Measurements from ENCODE around the gene ATG101. TPM values are rescaled to one million over a fixed set of nuclear protein-coding genes. Genes with fewer than 3 reads are reported as not detected.

The ATG101 gene
- polyA plus RNA-seq, 1 donor (not counting 4 experiments of a cell fraction or from before 2014, with no cell fraction given) = 62.7 TPM

DNA sequence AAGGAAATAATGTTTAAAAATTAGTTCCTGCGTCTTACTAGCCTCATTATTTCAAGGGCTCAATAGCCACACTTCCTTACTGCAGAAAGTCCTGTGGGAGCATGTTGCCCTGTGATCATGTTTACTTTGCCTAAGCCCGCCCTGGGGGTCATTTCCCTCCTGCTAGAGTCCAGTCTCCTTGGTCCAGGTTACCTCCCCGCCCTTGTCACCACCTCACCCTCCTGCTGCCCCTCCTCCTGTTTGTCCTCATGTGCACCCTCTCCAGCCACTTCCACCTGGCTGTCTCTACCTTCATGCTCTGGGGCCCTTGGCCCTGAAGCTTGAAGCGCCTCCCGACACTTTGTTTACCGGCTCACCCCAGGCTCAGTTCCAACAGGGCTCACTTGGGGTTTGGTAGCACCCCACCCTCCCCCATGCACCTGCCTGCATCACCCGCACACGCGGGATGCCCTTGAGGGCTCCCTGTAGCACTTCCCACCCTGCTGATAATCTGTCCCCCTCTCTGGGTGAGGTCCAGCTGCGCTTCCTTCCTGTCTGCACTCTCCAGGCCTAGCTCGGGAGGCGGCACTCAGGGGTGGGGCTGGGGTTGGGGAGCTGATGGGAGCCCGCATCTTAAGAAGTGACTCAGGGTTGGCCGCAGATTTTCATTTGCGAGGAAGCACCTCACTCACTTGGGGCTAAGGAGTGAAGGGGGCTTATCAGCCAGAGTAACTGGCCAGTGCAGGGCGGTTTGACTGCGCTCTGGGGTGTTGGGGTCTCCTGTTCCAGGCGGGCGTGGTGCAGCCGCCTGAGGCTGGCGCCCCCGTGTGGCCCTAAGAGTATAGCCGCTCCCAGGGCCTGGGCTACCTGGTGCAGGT lies 49.8 kb downstream of the ATG101 start:
- DNase-seq (ENCODE audit: low read depth, low spot score) (no peak), FAIRE-seq (no peak)
- no peak overlapping the region for H3K9ac ChIP-seq (ENCODE audit: control insufficient read depth, extremely low read depth, insufficient read depth, low read length)
- no peak overlapping the region for H3K27ac ChIP-seq (ENCODE audit: control insufficient read depth, insufficient read depth, low read length)
- no peaks in the 10 kb centered on the region for H3K9me1 ChIP-seq (ENCODE audit: control insufficient read depth, extremely low read depth, insufficient read depth, low read length)
- peaks cover 44% of the 10 kb centered on the region for H3K4me1 ChIP-seq (ENCODE audit: control insufficient read depth, extremely low read depth, insufficient read depth, low read length)
- no peak for TF ChIP-seq EZH2 (IDR thresholded peaks at IDR 0.05; ENCODE audit: low read length)
- TF ChIP-seq, protein P1, sequence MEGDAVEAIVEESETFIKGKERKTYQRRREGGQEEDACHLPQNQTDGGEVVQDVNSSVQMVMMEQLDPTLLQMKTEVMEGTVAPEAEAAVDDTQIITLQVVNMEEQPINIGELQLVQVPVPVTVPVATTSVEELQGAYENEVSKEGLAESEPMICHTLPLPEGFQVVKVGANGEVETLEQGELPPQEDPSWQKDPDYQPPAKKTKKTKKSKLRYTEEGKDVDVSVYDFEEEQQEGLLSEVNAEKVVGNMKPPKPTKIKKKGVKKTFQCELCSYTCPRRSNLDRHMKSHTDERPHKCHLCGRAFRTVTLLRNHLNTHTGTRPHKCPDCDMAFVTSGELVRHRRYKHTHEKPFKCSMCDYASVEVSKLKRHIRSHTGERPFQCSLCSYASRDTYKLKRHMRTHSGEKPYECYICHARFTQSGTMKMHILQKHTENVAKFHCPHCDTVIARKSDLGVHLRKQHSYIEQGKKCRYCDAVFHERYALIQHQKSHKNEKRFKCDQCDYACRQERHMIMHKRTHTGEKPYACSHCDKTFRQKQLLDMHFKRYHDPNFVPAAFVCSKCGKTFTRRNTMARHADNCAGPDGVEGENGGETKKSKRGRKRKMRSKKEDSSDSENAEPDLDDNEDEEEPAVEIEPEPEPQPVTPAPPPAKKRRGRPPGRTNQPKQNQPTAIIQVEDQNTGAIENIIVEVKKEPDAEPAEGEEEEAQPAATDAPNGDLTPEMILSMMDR (optimal IDR thresholded peaks at IDR 0.05 in 1 of 3, IDR thresholded peaks at IDR 0.05 in 1 of 3, conservative IDR thresholded peaks at IDR 0.05 in 1 of 3; ENCODE audit: extremely low read depth in 1 of 3, insufficient read depth in 2 of 3, low read length in 3 of 3) = peak; percentile 44 to 67 (median 65)
- dilution Hi-C loops (cut with MboI; ENCODE audit: extremely low pct_ligation_motif_present, low sequenced_read_pairs) = no loop called here
- H3K79me2 ChIP-seq (ENCODE audit: control insufficient read depth, insufficient read depth, low read length) = no peaks in the 10 kb centered on the region
- H3K36me3 ChIP-seq (ENCODE audit: control insufficient read depth in 2 of 2, extremely low read depth in 1 of 2, insufficient read depth in 2 of 2, low read length in 2 of 2) = no peaks in the 10 kb centered on the region
- H3K4me3 ChIP-seq (ENCODE audit: control insufficient read depth in 2 of 3, extremely low read depth in 1 of 3, insufficient read depth in 2 of 3, low read depth in 1 of 3, low read length in 3 of 3) = no peak overlapping the region
- no peak overlapping the region for H2AFZ ChIP-seq (ENCODE audit: control insufficient read depth, low read length)
- H4K20me1 ChIP-seq (ENCODE audit: control insufficient read depth, extremely low read depth, insufficient read depth, low read length) = no peaks in the 10 kb centered on the region
- peaks cover 2% of the 10 kb centered on the region for H3K27me3 ChIP-seq (ENCODE audit: control insufficient read depth, extremely low read depth, insufficient read depth, low read length)
- no peak overlapping the region for H3K4me2 ChIP-seq (ENCODE audit: control insufficient read depth, extremely low read depth, insufficient read depth, low read depth, low read length)
- no peaks in the 10 kb centered on the region for H3K9me3 ChIP-seq (ENCODE audit: control insufficient read depth, low read depth, low read length)

DNA sequence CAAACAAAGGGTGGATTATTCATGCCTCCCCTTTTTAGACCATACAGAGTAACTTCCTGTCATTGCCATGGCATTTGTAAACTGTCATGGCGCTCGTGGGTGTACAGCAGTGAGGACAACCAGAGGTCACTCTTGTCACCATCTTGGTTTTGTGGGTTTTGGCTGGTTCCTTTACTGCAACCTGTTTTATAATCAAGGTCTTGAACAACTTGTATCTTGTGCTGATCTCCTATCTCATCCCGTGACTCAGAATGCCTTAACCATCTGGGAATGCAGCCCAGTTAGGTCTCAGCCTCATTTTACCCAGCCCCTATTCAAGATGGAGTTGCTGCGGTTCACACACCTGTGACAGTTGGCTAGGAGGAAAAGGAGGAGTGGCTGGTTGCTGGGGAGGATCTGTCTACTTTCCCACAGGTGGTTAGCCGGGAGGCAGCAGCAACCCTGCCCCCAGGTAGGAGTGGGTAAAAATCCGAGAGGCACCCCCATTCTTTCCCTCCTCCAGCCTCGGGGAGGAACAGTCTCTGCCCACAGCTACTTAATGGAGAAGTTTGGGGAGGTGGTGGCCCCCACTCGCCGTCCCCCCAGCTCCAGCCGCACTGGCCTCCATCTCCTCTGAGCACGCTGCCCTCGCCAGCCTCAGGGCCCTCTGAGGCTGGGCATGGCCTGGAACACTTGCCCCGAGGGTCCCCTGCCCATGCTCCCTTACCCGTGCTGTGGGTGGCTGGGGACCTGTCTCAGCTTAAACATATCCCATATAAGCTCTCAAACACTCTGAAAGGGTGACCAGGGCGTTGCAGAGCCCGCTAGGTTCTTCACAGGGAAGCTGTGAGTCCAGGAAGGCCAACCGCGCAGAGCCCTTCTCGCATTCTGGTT lies 51.4 kb downstream of the ATG101 start:
- H3K4me3 ChIP-seq (ENCODE audit: control insufficient read depth in 2 of 3, extremely low read depth in 1 of 3, insufficient read depth in 2 of 3, low read depth in 1 of 3, low read length in 3 of 3) = no peak overlapping the region
- TF ChIP-seq EZH2 (IDR thresholded peaks at IDR 0.05; ENCODE audit: low read length) = no peak
- TF ChIP-seq, protein P1 (optimal IDR thresholded peaks at IDR 0.05 in 1 of 3, IDR thresholded peaks at IDR 0.05 in 1 of 3, conservative IDR thresholded peaks at IDR 0.05 in 1 of 3; ENCODE audit: extremely low read depth in 1 of 3, insufficient read depth in 2 of 3, low read length in 3 of 3) = no peak
- peak; percentile 44 for FAIRE-seq
- peak overlapping the region; percentile 32 for H3K4me2 ChIP-seq (ENCODE audit: control insufficient read depth, extremely low read depth, insufficient read depth, low read depth, low read length)
- peaks cover 11% of the 10 kb centered on the region for H3K27me3 ChIP-seq (ENCODE audit: control insufficient read depth, extremely low read depth, insufficient read depth, low read length)
- no peaks in the 10 kb centered on the region for H3K36me3 ChIP-seq (ENCODE audit: control insufficient read depth in 2 of 2, extremely low read depth in 1 of 2, insufficient read depth in 2 of 2, low read length in 2 of 2)
- H3K9me1 ChIP-seq (ENCODE audit: control insufficient read depth, extremely low read depth, insufficient read depth, low read length) = no peaks in the 10 kb centered on the region
- H3K4me1 ChIP-seq (ENCODE audit: control insufficient read depth, extremely low read depth, insufficient read depth, low read length) = peaks cover 39% of the 10 kb centered on the region
- H4K20me1 ChIP-seq (ENCODE audit: control insufficient read depth, extremely low read depth, insufficient read depth, low read length) = no peaks in the 10 kb centered on the region
- no peaks in the 10 kb centered on the region for H3K79me2 ChIP-seq (ENCODE audit: control insufficient read depth, insufficient read depth, low read length)
- no peak overlapping the region for H2AFZ ChIP-seq (ENCODE audit: control insufficient read depth, low read length)
- no peak overlapping the region for H3K27ac ChIP-seq (ENCODE audit: control insufficient read depth, insufficient read depth, low read length)
- peak; percentile 84 for DNase-seq (ENCODE audit: low read depth, low spot score)
- H3K9me3 ChIP-seq (ENCODE audit: control insufficient read depth, low read depth, low read length) = no peaks in the 10 kb centered on the region
- H3K9ac ChIP-seq (ENCODE audit: control insufficient read depth, extremely low read depth, insufficient read depth, low read length) = no peak overlapping the region
- dilution Hi-C loops (cut with MboI; ENCODE audit: extremely low pct_ligation_motif_present, low sequenced_read_pairs) = no loop called here
